Activated CD4-positive, alpha-beta memory T cell treated with anti-CD3 and anti-CD28 coated beads, Interleukin-2, amount 10 ng/mL, durations not matched to agents 7 days and 5 days (primary cell): ENCODE results near the gene BTBD9. TPM values are rescaled to one million over a fixed set of nuclear protein-coding genes. Genes with fewer than 3 reads are reported as not detected.

Source experiments
- CTCF ChIA-PET: fragments of 350-600 bp; sonication (Branson Sonifier 250); formaldehyde crosslinking; loops from one replicate; lab custom pipeline; 2021; ENCODE audit warnings: antibody characterized with exemption, inconsistent platforms; lab: Charles Lee
- POLR2A ChIA-PET: fragments of 350-600 bp; sonication (Branson Sonifier 250); formaldehyde crosslinking; loops from one replicate; lab custom pipeline; 2021; ENCODE audit warnings: antibody characterized with exemption; lab: Charles Lee
- DNase-seq: peaks from one replicate; pipeline ENCODE4 v3.0.0-alpha.2; 2020
- H3K27ac Mint-ChIP-seq: one replicate; pipeline ENCODE4 v1.8.0; 2021; ENCODE audit warnings: mild to moderate bottlenecking, mixed read lengths
- H3K27me3 Mint-ChIP-seq: one replicate; pipeline ENCODE4 v1.8.0; 2021; ENCODE audit warnings: mixed read lengths
- H3K36me3 Mint-ChIP-seq: one replicate; pipeline ENCODE4 v1.8.0; 2021; ENCODE audit warnings: low read depth, mixed read lengths
- H3K4me1 Mint-ChIP-seq: one replicate; pipeline ENCODE4 v1.8.0; 2021; ENCODE audit warnings: mixed read lengths
- H3K4me3 Mint-ChIP-seq: one replicate; pipeline ENCODE4 v1.8.0; 2021; ENCODE audit warnings: mild to moderate bottlenecking, mixed read lengths
- H3K9me3 Mint-ChIP-seq: one replicate; pipeline ENCODE4 v1.8.0; 2021; ENCODE audit warnings: mixed read lengths
- total RNA-seq, 2 experiments: library from RNA; stranded (reverse); gene quantifications; one replicate each; pipeline ENCODE4 v1.2.3, GENCODE V29; 2021

BTBD9 gene
- total RNA-seq, 2 experiments from 2014 or later = 14.7 to 16.1 TPM

GRCh38 chr6:38178584-38178886, 461.2 kb downstream of the BTBD9 start:
- CTCF ChIA-PET = no interaction called here
- H3K27me3 Mint-ChIP-seq = no peaks in the 10 kb centered on the region
- no peak for DNase-seq
- no peak overlapping the region for H3K4me3 Mint-ChIP-seq
- no peak overlapping the region for H3K27ac Mint-ChIP-seq
- H3K4me1 Mint-ChIP-seq = peaks cover 2% of the 10 kb centered on the region
- POLR2A ChIA-PET = no interaction called here
- no peaks in the 10 kb centered on the region for H3K36me3 Mint-ChIP-seq
- no peaks in the 10 kb centered on the region for H3K9me3 Mint-ChIP-seq

GRCh38 chr6:38177882-38178583, 461.7 kb downstream of the BTBD9 start:
- no peak for DNase-seq
- H3K9me3 Mint-ChIP-seq = no peaks in the 10 kb centered on the region
- H3K27me3 Mint-ChIP-seq = no peaks in the 10 kb centered on the region
- ChIA-PET CTCF (no interaction called here), POLR2A (no interaction called here)
- peaks cover 2% of the 10 kb centered on the region for H3K4me1 Mint-ChIP-seq
- H3K4me3 Mint-ChIP-seq = no peak overlapping the region
- no peaks in the 10 kb centered on the region for H3K36me3 Mint-ChIP-seq
- no peak overlapping the region for H3K27ac Mint-ChIP-seq

- POLR2A ChIA-PET = no interaction called here
- DNase-seq = no peak
- CTCF ChIA-PET = no interaction called here
- Mint-ChIP-seq H3K4me1 (peaks cover 2% of the 10 kb centered on the region), H3K4me3 (no peak overlapping the region), H3K27me3 (no peaks in the 10 kb centered on the region), H3K9me3 (no peaks in the 10 kb centered on the region), H3K27ac (no peak overlapping the region), H3K36me3 (no peaks in the 10 kb centered on the region)
Measured at GRCh38 chr6:38176797-38177751, 462.7 kb downstream of the BTBD9 start.

- Mint-ChIP-seq H3K9me3 (no peaks in the 10 kb centered on the region), H3K4me1 (peaks cover 2% of the 10 kb centered on the region), H3K36me3 (no peaks in the 10 kb centered on the region), H3K27ac (no peak overlapping the region), H3K27me3 (no peaks in the 10 kb centered on the region), H3K4me3 (no peak overlapping the region)
- POLR2A ChIA-PET = no interaction called here
- DNase-seq = no peak
- CTCF ChIA-PET = interaction anchor here (0.6 kb wide), 1 partner anchor 613 kb away, joined by 3 read pairs; no protein-coding TSS in a partner anchor
Measured at GRCh38 chr6:38175786-38176185, 463.9 kb downstream of the BTBD9 start.

- POLR2A ChIA-PET = no interaction called here
- H3K9me3 Mint-ChIP-seq = no peaks in the 10 kb centered on the region
- CTCF ChIA-PET = no interaction called here
- no peaks in the 10 kb centered on the region for H3K36me3 Mint-ChIP-seq
- peaks cover 2% of the 10 kb centered on the region for H3K4me1 Mint-ChIP-seq
- DNase-seq = no peak
- H3K27me3 Mint-ChIP-seq = no peaks in the 10 kb centered on the region
- H3K27ac Mint-ChIP-seq = no peak overlapping the region
- no peak overlapping the region for H3K4me3 Mint-ChIP-seq
Measured at GRCh38 chr6:38174806-38175495, 464.8 kb downstream of the BTBD9 start.

GRCh38 chr6:38174315-38174714, 465.4 kb downstream of the BTBD9 start:
- Mint-ChIP-seq H3K4me1 (peaks cover 2% of the 10 kb centered on the region), H3K27me3 (no peaks in the 10 kb centered on the region), H3K9me3 (no peaks in the 10 kb centered on the region), H3K36me3 (no peaks in the 10 kb centered on the region), H3K4me3 (no peak overlapping the region), H3K27ac (no peak overlapping the region)
- DNase-seq = no peak
- ChIA-PET CTCF (no interaction called here), POLR2A (no interaction called here)

- ChIA-PET CTCF (no interaction called here), POLR2A (no interaction called here)
- Mint-ChIP-seq H3K27ac (no peak overlapping the region), H3K9me3 (no peaks in the 10 kb centered on the region), H3K4me3 (no peak overlapping the region), H3K36me3 (no peaks in the 10 kb centered on the region), H3K27me3 (no peaks in the 10 kb centered on the region), H3K4me1 (peaks cover 2% of the 10 kb centered on the region)
- no peak for DNase-seq
Measured at GRCh38 chr6:38173909-38174308, 465.8 kb downstream of the BTBD9 start.

- Mint-ChIP-seq H3K9me3 (no peaks in the 10 kb centered on the region), H3K4me3 (no peak overlapping the region), H3K36me3 (no peaks in the 10 kb centered on the region), H3K4me1 (no peaks in the 10 kb centered on the region), H3K27ac (no peak overlapping the region), H3K27me3 (no peaks in the 10 kb centered on the region)
- ChIA-PET POLR2A (interaction anchor here (1.2 kb wide), 1 partner anchor 9 kb away, joined by 3 read pairs; no protein-coding TSS in a partner anchor), CTCF (no interaction called here)
- no peak for DNase-seq
Measured at GRCh38 chr6:38172739-38173410, 466.9 kb downstream of the BTBD9 start.

- no peaks in the 10 kb centered on the region for H3K27me3 Mint-ChIP-seq
- ChIA-PET CTCF (no interaction called here), POLR2A (interaction anchor here (1.2 kb wide), 1 partner anchor 9 kb away, joined by 3 read pairs; no protein-coding TSS in a partner anchor)
- no peak overlapping the region for H3K4me3 Mint-ChIP-seq
- no peak for DNase-seq
- no peaks in the 10 kb centered on the region for H3K36me3 Mint-ChIP-seq
- no peaks in the 10 kb centered on the region for H3K4me1 Mint-ChIP-seq
- H3K27ac Mint-ChIP-seq = no peak overlapping the region
- no peaks in the 10 kb centered on the region for H3K9me3 Mint-ChIP-seq
Measured at GRCh38 chr6:38171997-38172738, 467.6 kb downstream of the BTBD9 start.

- ChIA-PET POLR2A (no interaction called here), CTCF (no interaction called here)
- no peaks in the 10 kb centered on the region for H3K36me3 Mint-ChIP-seq
- no peak for DNase-seq
- no peak overlapping the region for H3K4me3 Mint-ChIP-seq
- no peaks in the 10 kb centered on the region for H3K9me3 Mint-ChIP-seq
- no peaks in the 10 kb centered on the region for H3K27me3 Mint-ChIP-seq
- H3K27ac Mint-ChIP-seq = no peak overlapping the region
- no peaks in the 10 kb centered on the region for H3K4me1 Mint-ChIP-seq
Measured at GRCh38 chr6:38170666-38171355, 468.9 kb downstream of the BTBD9 start.

- ChIA-PET CTCF (interaction anchor here (0.6 kb wide), 1 partner anchor 81 kb away, joined by 3 read pairs; no protein-coding TSS in a partner anchor), POLR2A (no interaction called here)
- no peaks in the 10 kb centered on the region for H3K4me1 Mint-ChIP-seq
- no peaks in the 10 kb centered on the region for H3K9me3 Mint-ChIP-seq
- no peaks in the 10 kb centered on the region for H3K27me3 Mint-ChIP-seq
- peak overlapping the region; percentile 3 for H3K27ac Mint-ChIP-seq
- no peaks in the 10 kb centered on the region for H3K36me3 Mint-ChIP-seq
- no peak for DNase-seq
- no peak overlapping the region for H3K4me3 Mint-ChIP-seq
Measured at GRCh38 chr6:38169977-38170526, 469.7 kb downstream of the BTBD9 start.
